Measurements from ENCODE around the gene PGAM1.
"Not testable (repeated sequence)": the region's sequence is repeated elsewhere in the genome, so short reads cannot be mapped to it uniquely, and the experiment has no call there.

PGAM1 gene

GRCh38 chr10:97408496-97408992 lies 17.4 kb upstream of the PGAM1 start:
- DNase-seq = no peak

DNA sequence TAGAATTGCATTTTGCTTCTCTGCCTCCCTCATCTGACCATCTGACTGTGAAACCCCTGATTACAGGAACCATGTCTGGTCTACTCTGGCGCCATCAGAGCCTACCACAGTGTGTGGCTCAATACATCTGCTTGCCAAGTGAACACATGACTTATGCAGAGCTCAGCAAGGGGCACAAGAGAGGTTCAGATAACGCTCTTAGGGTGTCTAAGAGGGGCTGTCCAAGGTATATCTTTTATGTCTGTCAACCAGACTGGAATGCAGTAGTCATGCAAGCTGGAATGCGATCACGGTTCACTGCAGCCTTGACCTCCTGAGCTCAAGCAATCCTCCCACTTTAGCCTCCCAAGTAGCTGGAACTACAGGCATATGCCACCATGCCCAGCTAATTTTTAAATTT lies 14.6 kb upstream of the PGAM1 start:
- DNase-seq = no peak

- peak; percentile 40 for DNase-seq
Measured at GRCh38 chr10:97412891-97413304, 13.1 kb upstream of the PGAM1 start.

DNA sequence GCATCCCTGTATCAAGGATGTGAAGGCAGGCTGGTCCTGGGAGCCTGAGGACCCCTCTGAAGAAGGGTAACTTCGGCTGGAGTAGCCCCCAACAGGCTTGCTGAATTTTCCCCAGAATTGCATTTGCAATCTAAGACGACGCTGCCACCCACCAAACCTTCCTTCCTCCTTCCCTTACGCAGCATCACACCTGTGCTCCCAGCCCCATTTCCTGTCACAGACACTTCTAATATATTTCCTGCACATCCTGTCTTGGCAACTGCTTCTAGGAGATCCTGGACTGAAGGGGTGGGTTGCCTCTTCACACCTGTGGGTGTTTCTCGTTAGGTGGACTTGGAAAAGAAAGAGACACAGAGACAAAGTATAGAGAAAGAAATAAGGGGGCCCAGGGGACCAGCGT lies 9.4 kb upstream of the PGAM1 start:
- no peak for DNase-seq

DNA sequence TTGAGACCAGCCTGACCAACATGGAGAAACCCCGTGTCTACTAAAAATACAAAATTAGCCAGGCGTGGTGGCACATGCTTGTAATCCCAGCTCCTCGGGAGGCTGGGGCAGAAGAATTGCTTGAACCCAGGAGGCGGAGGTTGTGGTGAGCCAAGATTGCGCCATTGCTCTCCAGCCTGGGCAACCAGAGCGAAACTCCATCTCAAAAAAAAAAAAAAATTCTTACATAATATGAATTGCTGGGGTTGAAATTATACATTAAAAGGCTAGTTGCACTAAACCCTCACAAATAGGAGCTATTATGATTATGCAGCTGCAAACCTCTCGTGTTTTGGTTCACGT lies 2.3 kb upstream of the PGAM1 start:
- DNase-seq = not testable (repeated sequence)

- no peak for DNase-seq
Measured at GRCh38 chr10:97426776-97427570, 982 bp downstream of the PGAM1 start.

DNA sequence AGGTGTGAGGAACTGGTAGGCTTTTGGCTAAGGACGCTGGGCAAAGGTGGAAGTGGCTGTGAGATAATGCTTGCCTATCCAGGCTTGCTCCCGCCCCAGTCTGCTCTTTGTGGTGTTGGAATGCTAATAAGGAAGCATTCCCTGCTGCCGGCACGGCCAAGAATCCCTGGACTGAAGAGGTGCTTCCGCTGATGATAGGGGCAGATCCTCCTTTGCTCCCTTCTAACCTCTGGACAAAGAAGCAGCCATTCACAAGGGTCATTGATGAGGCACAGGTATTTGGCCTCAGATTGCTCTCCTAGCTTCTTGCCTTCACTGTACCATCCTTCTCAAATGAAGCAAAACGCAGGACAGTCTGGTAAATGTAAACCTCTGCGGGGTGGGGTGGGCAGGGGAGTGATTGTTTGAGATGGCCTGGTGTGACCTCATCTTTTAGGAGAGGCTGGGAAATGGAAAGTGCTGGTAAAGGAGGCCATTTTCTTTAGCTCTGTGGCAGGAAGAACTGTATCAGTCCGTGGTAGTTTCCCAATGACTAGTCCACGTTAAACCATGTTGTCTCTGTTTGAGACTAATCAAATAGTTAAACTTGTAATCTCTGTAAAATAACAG lies 1.7 kb downstream of the PGAM1 start:
- DNase-seq = no peak

GRCh38 chr10:97428572-97428981 lies 2.6 kb downstream of the PGAM1 start:
- DNase-seq = no peak

GRCh38 chr10:97434055-97434454 lies 8.1 kb downstream of the PGAM1 start:
- DNase-seq = no peak

DNA sequence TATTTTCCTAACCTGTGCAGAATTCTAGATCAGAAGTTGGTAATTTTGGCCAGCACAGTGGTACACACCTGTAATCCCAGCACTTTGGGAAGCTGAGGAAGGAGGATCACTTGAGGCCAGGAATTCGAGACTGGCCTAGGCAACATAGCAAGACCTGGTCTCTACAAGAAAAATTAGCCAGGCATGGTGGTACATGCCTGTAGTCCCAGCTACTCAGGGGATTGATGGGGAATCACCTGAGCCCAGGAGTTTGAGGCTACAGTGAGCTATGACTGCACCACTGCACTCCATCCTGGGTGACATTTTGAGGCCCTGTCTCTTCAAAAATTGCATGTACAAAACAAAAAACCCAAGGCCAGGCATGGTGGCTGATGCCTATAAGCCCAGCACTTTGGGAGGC lies 8.6 kb downstream of the PGAM1 start:
- no peak for DNase-seq

DNA sequence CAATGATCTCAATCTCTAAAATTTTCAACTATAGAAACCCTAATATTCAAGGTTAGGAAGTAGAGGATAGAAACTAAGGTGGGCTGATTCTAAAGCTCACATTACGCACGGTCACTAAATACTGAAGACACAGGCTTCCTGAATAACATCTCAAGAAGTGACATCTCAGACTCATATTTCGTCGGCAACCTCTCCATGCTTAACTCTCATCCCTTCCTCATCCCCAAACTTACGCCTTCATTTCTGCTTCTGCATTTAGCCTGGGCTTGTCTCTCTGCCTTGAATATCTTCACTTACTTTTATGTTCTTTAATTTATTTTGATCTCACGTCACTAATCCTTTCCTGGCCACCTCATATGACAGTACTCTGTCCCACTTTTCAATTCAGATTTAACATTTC lies 9.2 kb downstream of the PGAM1 start:
- no peak for DNase-seq

- DNase-seq = no peak
Measured at GRCh38 chr10:97442277-97442676, 16.3 kb downstream of the PGAM1 start.

DNA sequence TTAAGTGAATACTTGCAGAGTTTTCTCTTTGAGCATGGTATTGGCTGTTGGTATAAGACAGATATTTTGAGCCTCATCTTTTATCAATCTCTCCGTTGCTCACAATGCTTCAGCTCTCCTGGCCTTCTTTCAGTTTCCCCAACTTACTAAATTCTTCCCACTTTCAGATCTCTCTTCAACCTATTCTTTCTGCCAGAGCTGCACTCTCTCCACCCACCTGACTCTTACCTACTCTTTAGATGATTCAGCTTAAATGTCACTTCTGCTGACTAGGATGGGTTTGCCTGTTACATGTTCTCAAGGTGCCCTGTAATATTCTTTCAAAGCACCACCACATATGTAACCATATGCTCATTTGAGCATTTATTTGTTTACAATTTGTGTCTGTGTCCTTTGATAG lies 18.2 kb downstream of the PGAM1 start:
- DNase-seq = no peak

DNA sequence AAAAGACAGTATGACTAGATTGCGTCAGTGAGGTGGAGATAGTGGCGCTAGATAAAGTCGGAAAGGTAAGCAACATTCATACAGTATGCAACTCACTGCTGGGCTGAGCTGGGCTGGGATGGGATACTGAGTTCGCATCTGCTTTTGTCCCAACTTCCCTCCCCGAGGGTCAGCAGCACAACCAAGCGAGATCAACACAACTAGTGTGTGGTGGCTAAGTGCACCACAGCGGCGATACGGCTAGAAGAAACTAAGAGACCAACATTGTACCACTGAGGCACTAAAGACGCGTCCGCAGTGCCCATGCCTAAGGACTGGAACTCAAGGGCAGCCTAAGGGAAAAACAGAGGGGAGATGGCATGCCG lies 19.3 kb downstream of the PGAM1 start:
- DNase-seq = no peak

DNA sequence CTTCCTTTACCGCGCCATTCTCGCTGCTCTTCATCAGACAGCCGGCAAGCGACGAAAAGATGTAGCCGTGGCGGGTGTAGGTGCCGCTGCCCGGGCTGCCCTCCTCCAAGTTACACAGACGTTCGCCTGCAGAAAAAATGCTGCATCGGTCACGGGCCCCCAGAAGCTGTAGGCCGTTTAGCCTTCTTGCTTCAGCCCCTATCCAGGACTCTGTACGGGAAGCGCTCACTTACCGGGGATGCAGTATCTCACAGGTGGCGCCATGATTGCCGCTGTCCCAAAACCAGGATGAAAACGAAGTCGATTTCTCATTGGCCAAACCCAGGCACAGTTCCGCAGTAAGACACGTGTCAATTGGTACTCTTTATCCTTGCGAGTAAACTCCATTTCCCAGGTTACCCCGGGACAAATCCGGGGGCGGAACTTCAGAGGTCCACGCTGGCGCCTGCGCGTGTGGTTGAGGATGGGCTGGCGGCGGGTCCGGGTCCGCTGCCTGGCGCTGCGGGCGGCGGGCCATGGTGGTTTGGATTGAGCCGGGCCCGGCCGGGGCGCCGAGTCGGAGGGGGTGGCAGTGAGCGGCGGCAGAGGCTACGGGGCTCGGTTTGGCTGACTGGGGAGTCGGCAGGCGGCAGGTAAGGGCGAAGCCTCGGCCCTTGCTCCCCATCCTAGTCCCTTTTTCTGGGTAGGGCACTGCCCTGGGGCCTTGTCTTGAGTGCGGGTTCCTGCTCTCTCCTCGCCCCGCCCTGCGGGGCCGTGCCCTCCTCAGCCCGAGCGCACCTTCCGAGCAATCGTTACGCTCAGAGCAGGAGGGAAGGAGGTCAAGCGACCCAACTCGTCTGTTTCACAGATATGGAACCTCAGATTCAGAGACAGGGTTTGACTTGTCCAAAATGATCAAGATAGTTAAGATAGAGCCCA lies 20.0 kb downstream of the PGAM1 start, which contains the start of the genes EXOSC1 and ZDHHC16:
Gene EXOSC1 (minus strand): TSS at position 285 of the 918 bp plus-strand sequence. CDS start 21 bp downstream, at position 264.
Gene ZDHHC16 (plus strand): TSS at position 454 of the 918 bp plus-strand sequence. CDS start 5,501 bp downstream, outside the sequence.
- peak; percentile 91 for DNase-seq

DNA sequence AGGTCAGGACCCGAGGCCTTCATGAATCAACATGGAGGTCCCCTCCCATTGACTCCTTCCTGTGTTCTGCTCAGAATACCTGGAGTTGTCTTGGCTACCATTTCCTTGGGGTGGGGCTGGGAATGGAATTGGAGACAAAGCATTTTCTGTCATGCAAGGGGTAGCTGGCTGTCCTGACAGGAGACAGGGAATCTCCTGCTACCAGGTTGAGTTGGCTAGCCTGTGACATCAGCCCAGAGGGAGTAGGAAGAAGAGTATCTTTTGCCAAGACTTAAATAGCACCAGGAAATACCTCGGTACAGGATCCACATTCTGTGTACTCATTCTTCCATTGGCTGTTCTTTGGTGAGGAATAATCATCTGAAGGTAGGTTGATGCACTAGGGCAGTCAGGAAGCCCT lies 24.8 kb downstream of the PGAM1 start:
- no peak for DNase-seq

- DNase-seq = no peak
Measured at GRCh38 chr10:97451605-97452004, 25.6 kb downstream of the PGAM1 start.

DNA sequence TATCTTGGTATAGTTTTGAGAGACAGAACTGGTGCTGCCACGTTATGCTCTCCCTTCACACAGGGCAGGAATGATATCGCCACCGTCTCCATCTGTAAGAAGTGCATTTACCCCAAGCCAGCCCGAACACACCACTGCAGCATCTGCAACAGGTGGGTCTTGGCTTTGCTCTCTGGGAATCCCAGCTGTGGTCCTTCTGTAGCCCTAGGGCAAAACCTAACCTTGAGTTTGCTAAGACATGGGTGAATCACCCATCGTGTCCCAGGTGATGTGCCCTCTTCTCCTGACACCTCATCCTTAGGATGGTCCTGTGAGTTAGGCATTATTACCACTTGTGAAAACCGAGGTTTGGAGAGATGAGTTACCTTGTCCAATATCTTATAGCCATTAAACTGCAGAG lies 26.4 kb downstream of the PGAM1 start:
- no peak for DNase-seq

DNA sequence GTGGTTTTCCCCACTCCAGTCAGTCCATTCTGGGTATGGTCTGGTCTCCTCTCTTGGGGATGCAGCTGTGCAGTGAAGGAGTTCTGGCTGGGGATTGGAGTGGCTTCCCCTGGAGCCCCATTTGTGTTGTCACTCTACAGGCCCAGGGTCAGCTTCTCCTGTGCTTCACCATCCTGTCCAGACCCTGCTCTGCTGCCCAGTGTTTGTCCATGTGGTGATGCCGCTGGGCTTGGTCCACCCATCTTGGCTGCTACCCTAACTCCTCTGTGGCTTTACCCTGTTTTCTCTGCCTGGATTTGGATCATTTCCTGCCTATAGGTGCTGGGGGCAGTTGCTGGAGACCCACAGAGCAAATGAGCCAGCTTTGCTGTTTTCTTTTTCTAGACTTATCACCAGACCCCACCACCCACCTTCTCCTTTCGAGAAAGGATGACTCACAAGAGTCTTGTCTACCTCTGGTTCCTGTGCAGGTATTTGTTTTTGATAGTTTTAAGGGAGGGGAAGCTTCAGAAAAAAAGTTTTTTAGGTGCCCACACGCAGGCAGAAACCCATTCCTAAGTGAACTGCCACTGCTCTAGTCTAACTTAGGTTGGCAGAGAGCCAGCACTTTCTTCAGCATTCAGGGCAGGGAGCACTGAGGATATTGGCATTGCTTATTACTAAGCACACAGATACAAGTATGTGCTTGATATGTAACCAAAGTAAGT lies 28.5 kb downstream of the PGAM1 start:
- no peak for DNase-seq

DNA sequence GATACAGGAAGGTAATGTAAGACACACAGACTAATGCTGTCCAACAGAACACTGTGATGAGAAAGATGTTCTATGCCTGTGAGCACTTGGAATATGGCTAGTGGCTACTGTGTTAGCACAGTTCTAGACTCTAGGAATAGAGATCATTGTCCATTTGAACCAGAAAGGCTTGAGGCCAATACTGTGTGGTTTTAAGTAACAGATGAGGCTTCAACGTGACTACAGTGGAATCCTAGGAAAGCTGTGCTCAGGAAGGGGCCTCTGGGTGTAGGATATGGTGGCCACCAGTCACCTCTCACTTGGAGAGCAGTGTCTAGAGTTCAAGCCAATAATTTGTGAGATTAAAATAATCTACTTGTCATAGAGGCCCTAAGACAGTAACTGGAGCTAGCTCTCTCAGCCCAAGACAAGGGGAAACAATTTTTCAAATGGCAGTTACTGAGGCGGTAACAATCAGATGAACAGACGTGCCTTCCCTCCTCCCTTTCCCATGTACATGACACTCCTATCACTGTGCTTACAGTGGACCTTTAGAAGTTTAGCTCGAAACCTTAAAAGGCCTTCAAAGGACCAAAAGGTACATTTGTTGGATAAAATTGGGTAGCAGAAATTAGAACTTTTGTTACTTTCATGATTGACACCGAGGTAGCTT lies 30.2 kb downstream of the PGAM1 start:
- no peak for DNase-seq

GRCh38 chr10:97456686-97457065 lies 30.7 kb downstream of the PGAM1 start:
- no peak for DNase-seq

- DNase-seq = no peak
Measured at GRCh38 chr10:97459111-97459510, 33.1 kb downstream of the PGAM1 start.
